Right lobe of liver (tissue), 6 donors: Measurements from ENCODE around the gene CD247. TPM values are rescaled to one million over a fixed set of nuclear protein-coding genes. Genes with fewer than 3 reads are reported as not detected.

ENCODE experiments used
- ATAC-seq, 4 donors: fragments of 200-7000 bp; cut with Tn5 transposase; one replicate each; pipeline ENCODE4 v1.9.1; 2020; ENCODE audit warnings: mild to moderate bottlenecking in 4 of 4, moderate library complexity in 4 of 4
- DNase-seq, 3 donors: peaks; one replicate each; pipeline ENCODE4 v3.0.0-alpha.2; 2020
- H3K27ac ChIP-seq, 3 donors: fragments of 200-600 bp; one replicate each; pipeline ENCODE4 v1.8.0; 2022
- H3K27me3 ChIP-seq, 2 donors: fragments of 200-600 bp; one replicate each; pipeline ENCODE4 v1.8.0; 2022
- H3K36me3 ChIP-seq, 4 donors: fragments of 200-600 bp; sonication (generic) in 1 of 4; one replicate each; pipeline versions ENCODE4 v1.5.1 to v1.8.0; 2017 to 2022; ENCODE audit warnings: control low read depth in 1 of 4
- H3K4me1 ChIP-seq, 4 donors: fragments of 200-600 bp; sonication (generic) in 1 of 4; one replicate each; pipeline versions ENCODE4 v1.5.1 to v1.8.0; 2017 to 2022; ENCODE audit warnings: control low read depth in 1 of 4
- H3K4me3 ChIP-seq, 3 donors: fragments of 200-600 bp; one replicate each; pipeline ENCODE4 v1.8.0; 2022
- H3K9me3 ChIP-seq, 4 donors: fragments of 200-600 bp; sonication (generic) in 1 of 4; one replicate each; pipeline versions ENCODE4 v1.5.1 to v1.8.0; 2017 to 2022; ENCODE audit warnings: control low read depth in 1 of 4
- POLR2A ChIP-seq: fragments of 450-650 bp; IDR thresholded peaks from one replicate; pipeline ENCODE4 v1.6.1; 2017; ENCODE audit warnings: antibody characterized with exemption, mild to moderate bottlenecking
- WGBS: methylation state at CpG from one replicate; pipeline ENCODE4 v1.1.6; 2018; ENCODE audit warnings: low coverage, low lambda C conversion rate; ENCODE audit not compliant: insufficient coverage; ENCODE audit errors: missing lambda C conversion rate; 5-methylcytosine and 5-hydroxymethylcytosine counted together
- intact Hi-C, 2 donors: fragments of 100-400 bp; cut with DNase I; formaldehyde crosslinking; loops; one replicate each; pipeline versions ENCODE4 v1.11.2 to v1.14.1; 2022
- total RNA-seq, 6 experiments: library from RNA; depleted of rRNA in 2 of 6; stranded (reverse); fragments of >200 nt in 2 of 6; fragmentation: NEBNext Ultra II Directional in 3 of 6; extraction: Animal tissue kit (Norgen Biotek cat#: 25700) in 3 of 6; gene quantifications; one replicate each; pipeline versions ENCODE4 v1.1.0 to v1.2.4, GENCODE V29; 2016 to 2023
- TF ChIP-seq, protein P1 (sequence below), 4 donors: fragments of 200-600 bp in 3 of 4; fragments of 450-650 bp in 1 of 4; IDR thresholded peaks; one replicate each; pipeline versions ENCODE4 v1.5.1 to v1.8.0; 2016 to 2022; ENCODE audit warnings: antibody characterized with exemption in 4 of 4, mild to moderate bottlenecking in 2 of 4
- donor health status: DM: no; HTN: yes; CAD: no.
- donor health status: DM: no; HTN: no; CAD: no.
- donor health status: DM: no; HTN: no; CAD: no.
- donor health status: DM: no; HTN: yes; CAD: no.
- donor health status: DM: no; HTN: yes; CAD: no.

Gene CD247
- total RNA-seq, 6 experiments from 2014 or later: 0.48 to 2.2 (median 0.71) TPM

DNA sequence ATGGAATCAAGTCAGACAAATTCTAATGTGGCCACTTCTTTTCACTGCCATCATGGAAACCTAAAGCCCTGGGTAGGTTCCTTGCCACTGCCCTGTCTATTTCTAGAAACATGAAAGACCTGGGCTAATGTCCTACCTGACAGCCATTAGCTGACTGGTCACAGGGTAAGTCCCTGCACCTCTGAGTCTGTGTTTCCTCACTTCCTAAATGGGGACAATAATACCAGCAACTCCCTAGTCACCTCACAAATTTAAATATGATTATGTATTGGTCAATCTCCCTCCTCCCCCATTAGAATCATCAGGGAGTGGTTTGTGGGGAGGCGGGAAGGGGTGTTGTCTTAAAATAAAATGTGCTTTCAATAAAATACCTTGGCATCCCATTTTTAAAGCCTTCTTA lies 33.0 kb upstream of the CD247 start:
- peaks cover 0 to 5% (median 0%) of the 10 kb centered on the region in 4 donors for H3K36me3 ChIP-seq
- peak overlapping the region in 1 of 3 donors; percentile 13 for H3K27ac ChIP-seq
- no peaks in the 10 kb centered on the region for H3K27me3 ChIP-seq
- peaks cover 0 to 58% (median 14%) of the 10 kb centered on the region in 4 donors for H3K4me1 ChIP-seq
- H3K4me3 ChIP-seq: peak overlapping the region in 1 of 3 donors; percentile 20
- no peaks in the 10 kb centered on the region for H3K9me3 ChIP-seq
- WGBS: 100% methylated on average over 1 of the region's 1 CpG
- ATAC-seq: no peak
- intact Hi-C loops: no loop called here
- TF ChIP-seq, protein P1, sequence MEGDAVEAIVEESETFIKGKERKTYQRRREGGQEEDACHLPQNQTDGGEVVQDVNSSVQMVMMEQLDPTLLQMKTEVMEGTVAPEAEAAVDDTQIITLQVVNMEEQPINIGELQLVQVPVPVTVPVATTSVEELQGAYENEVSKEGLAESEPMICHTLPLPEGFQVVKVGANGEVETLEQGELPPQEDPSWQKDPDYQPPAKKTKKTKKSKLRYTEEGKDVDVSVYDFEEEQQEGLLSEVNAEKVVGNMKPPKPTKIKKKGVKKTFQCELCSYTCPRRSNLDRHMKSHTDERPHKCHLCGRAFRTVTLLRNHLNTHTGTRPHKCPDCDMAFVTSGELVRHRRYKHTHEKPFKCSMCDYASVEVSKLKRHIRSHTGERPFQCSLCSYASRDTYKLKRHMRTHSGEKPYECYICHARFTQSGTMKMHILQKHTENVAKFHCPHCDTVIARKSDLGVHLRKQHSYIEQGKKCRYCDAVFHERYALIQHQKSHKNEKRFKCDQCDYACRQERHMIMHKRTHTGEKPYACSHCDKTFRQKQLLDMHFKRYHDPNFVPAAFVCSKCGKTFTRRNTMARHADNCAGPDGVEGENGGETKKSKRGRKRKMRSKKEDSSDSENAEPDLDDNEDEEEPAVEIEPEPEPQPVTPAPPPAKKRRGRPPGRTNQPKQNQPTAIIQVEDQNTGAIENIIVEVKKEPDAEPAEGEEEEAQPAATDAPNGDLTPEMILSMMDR (IDR thresholded peaks at IDR 0.05): no peak
- peak; percentile 45 for TF ChIP-seq POLR2A
- DNase-seq: no peak

DNA sequence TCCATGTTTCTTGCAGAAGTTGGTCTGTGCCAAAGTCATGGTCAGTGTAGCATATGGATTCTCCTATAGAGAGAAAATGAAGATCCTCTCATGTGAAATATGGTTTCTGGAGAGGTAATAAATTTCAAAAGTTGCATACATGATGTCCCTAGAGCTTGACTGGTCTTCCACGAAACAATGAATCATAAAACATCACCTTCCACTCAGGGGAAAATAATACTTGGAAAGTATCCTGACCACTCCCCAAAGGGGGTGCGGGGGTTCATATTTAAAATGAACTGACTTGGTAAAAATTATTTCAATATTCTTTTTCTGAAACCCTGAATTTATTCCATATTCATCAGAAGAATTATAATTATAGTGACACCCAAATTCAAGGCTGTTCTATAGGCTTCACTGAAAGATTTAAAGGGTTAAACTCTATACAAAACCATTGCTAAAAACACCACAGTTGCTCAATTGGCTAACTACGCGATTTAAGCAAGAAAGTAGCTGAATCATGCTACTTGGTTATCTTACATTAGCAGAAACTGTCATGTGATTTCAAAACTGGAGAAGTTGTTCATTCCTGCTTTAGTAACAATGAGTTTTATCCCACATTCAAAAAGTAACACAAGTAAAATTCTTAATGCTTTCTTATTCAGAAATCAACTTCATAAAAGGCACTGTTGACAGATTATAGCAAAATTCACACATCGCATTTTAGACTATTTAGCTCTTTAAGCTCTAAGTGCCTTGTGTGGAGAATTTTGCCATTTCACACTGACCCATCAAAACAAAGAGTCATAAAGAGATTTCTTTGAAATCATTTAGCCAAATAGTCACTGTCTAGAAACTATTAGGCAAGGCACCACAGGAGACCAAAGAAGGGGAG lies 30.0 kb upstream of the CD247 start:
- DNase-seq (no peak), ATAC-seq (peak in 2 of 4 donors; percentile 45 to 46)
- intact Hi-C loops: no loop called here
- Histone ChIP-seq H3K27me3 (no peaks in the 10 kb centered on the region), H3K9me3 (no peaks in the 10 kb centered on the region), H3K27ac (peak overlapping the region in 2 of 3 donors; percentile 66 to 68), H3K4me1 (peaks cover 0 to 64% (median 11%) of the 10 kb centered on the region in 4 donors), H3K4me3 (no peak overlapping the region), H3K36me3 (peaks cover 0 to 24% (median 0%) of the 10 kb centered on the region in 4 donors)
- TF ChIP-seq, protein P1 (IDR thresholded peaks at IDR 0.05): no peak
- TF ChIP-seq POLR2A: no peak
- 55% methylated on average over 5 of the region's 5 CpGs for WGBS

DNA sequence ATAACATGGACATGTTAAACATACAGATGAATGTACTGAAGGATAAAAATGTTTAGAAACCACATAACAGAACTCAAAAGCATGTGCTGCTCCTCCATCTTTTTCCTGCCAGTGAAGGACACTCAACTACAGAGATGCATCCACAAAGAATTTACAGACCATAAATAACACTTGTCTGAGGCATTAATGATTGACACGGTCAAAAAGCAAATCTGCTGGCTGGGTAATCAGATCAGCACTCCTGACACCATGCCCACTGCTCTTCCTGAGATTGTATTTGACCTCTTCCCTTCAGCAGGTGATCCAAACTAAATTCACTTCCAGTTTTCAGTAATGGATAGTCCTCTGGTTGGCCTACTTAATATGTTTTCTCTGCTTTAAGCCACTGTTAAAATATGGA lies 28.6 kb upstream of the CD247 start:
- DNase-seq (no peak), ATAC-seq (no peak)
- Histone ChIP-seq H3K9me3 (no peaks in the 10 kb centered on the region), H3K27ac (no peak overlapping the region), H3K27me3 (no peaks in the 10 kb centered on the region), H3K4me1 (peaks cover 0 to 68% (median 14%) of the 10 kb centered on the region in 4 donors), H3K4me3 (no peak overlapping the region), H3K36me3 (peaks cover 0 to 24% (median 0%) of the 10 kb centered on the region in 4 donors)
- WGBS: 25% methylated on average over 1 of the region's 1 CpG
- intact Hi-C loops: no loop called here
- TF ChIP-seq, protein P1 (IDR thresholded peaks at IDR 0.05): no peak

DNA sequence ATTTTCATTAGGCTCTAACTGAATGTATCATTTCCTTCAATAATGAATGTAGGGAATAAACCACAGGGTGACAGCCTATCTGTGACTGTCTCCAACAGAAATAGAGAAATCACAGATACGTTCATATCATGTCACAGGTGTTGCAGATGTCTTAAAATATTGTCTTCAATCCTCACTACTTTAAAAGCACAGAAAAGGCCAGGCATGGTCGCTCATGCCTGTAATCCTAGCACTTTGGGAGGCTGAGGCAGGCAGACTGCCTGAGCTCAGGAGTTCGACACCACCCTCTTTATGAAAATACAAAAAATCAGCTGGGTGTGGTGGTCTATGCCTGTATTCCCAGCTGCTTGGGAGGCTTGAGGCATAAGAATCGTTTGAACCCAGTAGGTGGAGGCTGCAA lies 27.0 kb upstream of the CD247 start:
- no peak for DNase-seq
- no peak for TF ChIP-seq POLR2A
- TF ChIP-seq, protein P1 (IDR thresholded peaks at IDR 0.05): no peak
- H3K27me3 ChIP-seq: no peaks in the 10 kb centered on the region
- no peak overlapping the region for H3K4me3 ChIP-seq
- peaks cover 0 to 68% (median 22%) of the 10 kb centered on the region in 4 donors for H3K4me1 ChIP-seq
- H3K27ac ChIP-seq: no peak overlapping the region
- ATAC-seq: no peak
- 75% methylated on average over 3 of the region's 4 CpGs for WGBS
- peaks cover 0 to 24% (median 0%) of the 10 kb centered on the region in 4 donors for H3K36me3 ChIP-seq
- no peaks in the 10 kb centered on the region for H3K9me3 ChIP-seq
- intact Hi-C loops: no loop called here
